ENCODE measurements around the gene CKM. TPM values are rescaled to one million over a fixed set of nuclear protein-coding genes. Genes with fewer than 3 reads are reported as not detected.
A peak's percentile ranks its signal among the peaks of the same experiment; 100 is the strongest.
"Not testable (repeated sequence)": the region's sequence is repeated elsewhere in the genome, so short reads cannot be mapped to it uniquely, and the experiment has no call there.

CKM gene
- total RNA-seq, 1 experiment from 2014 or later: not detected

GRCh38 chr19:45349430-45349941, 26.8 kb upstream of the CKM start:
- DNase-seq (ENCODE audit: low spot score): no peak

GRCh38 chr19:45349126-45349415, 26.4 kb upstream of the CKM start:
- DNase-seq (ENCODE audit: low spot score): no peak

GRCh38 chr19:45348367-45349125, 25.9 kb upstream of the CKM start:
- no peak for DNase-seq (ENCODE audit: low spot score)

GRCh38 chr19:45347570-45348366, 25.1 kb upstream of the CKM start:
- DNase-seq (ENCODE audit: low spot score): no peak

GRCh38 chr19:45346449-45346848, 23.8 kb upstream of the CKM start:
- no peak for DNase-seq (ENCODE audit: low spot score)

- DNase-seq (ENCODE audit: low spot score): no peak
Observed at GRCh38 chr19:45345506-45345860, 22.8 kb upstream of the CKM start.

- no peak for DNase-seq (ENCODE audit: low spot score)
Observed at GRCh38 chr19:45344621-45345505, 22.2 kb upstream of the CKM start.

GRCh38 chr19:45342911-45343310, 20.2 kb upstream of the CKM start:
- DNase-seq (ENCODE audit: low spot score): no peak

GRCh38 chr19:45340899-45341453, 18.3 kb upstream of the CKM start:
- DNase-seq (ENCODE audit: low spot score): no peak

GRCh38 chr19:45340232-45340898, 17.7 kb upstream of the CKM start, which contains the start of gene KLC3:
Gene KLC3, plus strand, starts transcription at chr19:45340750. Its CDS starts 4,792 bp downstream, at chr19:45345542.
- peak; percentile 77 for DNase-seq (ENCODE audit: low spot score)

GRCh38 chr19:45339629-45340028, 17.0 kb upstream of the CKM start:
- DNase-seq (ENCODE audit: low spot score): no peak

- no peak for DNase-seq (ENCODE audit: low spot score)
Observed at GRCh38 chr19:45336696-45337251, 14.1 kb upstream of the CKM start.

- not testable (repeated sequence) for DNase-seq (ENCODE audit: low spot score)
Observed at GRCh38 chr19:45334881-45335280, 12.2 kb upstream of the CKM start.

- no peak for DNase-seq (ENCODE audit: low spot score)
Observed at GRCh38 chr19:45333609-45334303, 11.1 kb upstream of the CKM start.

GRCh38 chr19:45331411-45331810, 8.7 kb upstream of the CKM start:
- no peak for DNase-seq (ENCODE audit: low spot score)

- DNase-seq (ENCODE audit: low spot score): no peak
Observed at GRCh38 chr19:45327404-45328143, 4.9 kb upstream of the CKM start.

GRCh38 chr19:45324349-45324907, 1.8 kb upstream of the CKM start:
- DNase-seq (ENCODE audit: low spot score): no peak

GRCh38 chr19:45323671-45324081, 1.0 kb upstream of the CKM start:
- DNase-seq (ENCODE audit: low spot score): no peak

GRCh38 chr19:45322311-45322710, 364 bp downstream of the CKM start:
- DNase-seq (ENCODE audit: low spot score): no peak
